Ectodermal cell (in vitro differentiated cells): ENCODE results near the gene ASXL1.
"Not testable (repeated sequence)": the region's sequence is repeated elsewhere in the genome, so short reads cannot be mapped to it uniquely, and the experiment has no call there.

Source experiments
- H3K27ac ChIP-seq: 2 replicates; pipeline ENCODE4 v1.7.0; 2013; ENCODE audit warnings: mild to moderate bottlenecking, low read depth, low read length; ENCODE audit not compliant: insufficient read depth, poor library complexity, severe bottlenecking
- H3K27me3 ChIP-seq: 2 replicates; pipeline ENCODE4 v1.7.0; 2013; ENCODE audit warnings: mild to moderate bottlenecking, low read length; ENCODE audit not compliant: insufficient read depth, control insufficient read depth, poor library complexity, severe bottlenecking
- H3K36me3 ChIP-seq: one replicate; pipeline ENCODE4 v1.7.0; 2013; ENCODE audit warnings: low read length; ENCODE audit not compliant: control insufficient read depth, insufficient read depth
- H3K4me1 ChIP-seq: one replicate; pipeline ENCODE4 v1.7.0; 2013; ENCODE audit warnings: low read length; ENCODE audit not compliant: control insufficient read depth, insufficient read depth
- H3K4me3 ChIP-seq: 2 replicates; pipeline ENCODE4 v1.7.0; 2013; ENCODE audit warnings: low read depth, low read length, control low read depth; ENCODE audit not compliant: insufficient read depth
- H3K9me3 ChIP-seq: 2 replicates; pipeline ENCODE4 v1.7.0; 2013; ENCODE audit warnings: mild to moderate bottlenecking, low read length, moderate library complexity; ENCODE audit not compliant: control insufficient read depth
- WGBS, 2 experiments: methylation state at CpG; one replicate each; pipeline ENCODE4 v1.1.7; 2013; ENCODE audit warnings: missing lambda C conversion rate in 2 of 2; 5-methylcytosine and 5-hydroxymethylcytosine counted together

ASXL1 gene

DNA sequence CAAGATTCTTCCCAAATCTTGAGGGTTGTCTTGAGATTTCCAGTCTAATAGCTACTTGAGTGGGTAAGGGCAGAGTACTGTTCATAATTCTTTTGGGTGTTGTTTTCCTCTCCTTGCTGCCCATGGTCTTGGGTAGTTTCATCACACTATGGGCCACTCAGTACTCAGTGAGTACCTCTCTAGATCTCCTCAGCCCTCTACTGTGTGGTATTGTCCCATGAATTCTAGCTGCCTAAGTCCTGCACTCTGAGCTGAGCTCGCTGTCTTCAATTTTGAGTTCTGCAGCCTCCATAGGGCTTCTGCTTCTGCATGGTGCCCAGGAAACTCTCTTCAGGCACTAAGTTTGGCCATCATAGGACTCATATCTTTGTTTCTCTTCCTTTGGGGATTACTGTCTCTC is 42.3 kb downstream of the ASXL1 start:
- no peak overlapping the region for H3K4me3 ChIP-seq
- H3K9me3 ChIP-seq = no peaks in the 10 kb centered on the region
- no peaks in the 10 kb centered on the region for H3K4me1 ChIP-seq
- H3K36me3 ChIP-seq = no peaks in the 10 kb centered on the region
- no peaks in the 10 kb centered on the region for H3K27me3 ChIP-seq
- 95 to 98% methylated on average over 1 of the region's 1 CpG for WGBS, 2 experiments
- no peak overlapping the region for H3K27ac ChIP-seq

DNA sequence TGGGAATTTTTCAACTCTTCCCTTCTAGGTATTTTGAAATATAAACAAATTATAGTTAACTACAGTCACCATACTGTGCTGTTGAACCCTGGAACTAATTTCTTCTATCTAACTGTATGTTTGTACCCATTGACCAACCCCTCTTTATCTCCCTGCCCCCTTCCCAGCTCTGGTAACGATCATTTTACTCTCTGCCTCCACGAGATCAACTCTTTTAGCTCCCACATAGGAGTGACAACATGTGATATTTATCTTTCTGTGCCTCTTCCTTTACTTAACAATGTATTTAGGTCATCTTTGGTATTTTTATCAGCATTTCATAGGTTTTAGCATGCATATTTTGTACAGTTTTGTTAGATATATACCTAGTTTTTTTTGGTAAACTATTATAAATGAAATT is 45.9 kb downstream of the ASXL1 start:
- WGBS, 2 experiments = 89 to 90% methylated on average over 2 of the region's 2 CpGs
- Histone ChIP-seq H3K27me3 (no peaks in the 10 kb centered on the region), H3K9me3 (no peaks in the 10 kb centered on the region), H3K27ac (no peak overlapping the region), H3K36me3 (no peaks in the 10 kb centered on the region), H3K4me1 (no peaks in the 10 kb centered on the region), H3K4me3 (no peak overlapping the region)

DNA sequence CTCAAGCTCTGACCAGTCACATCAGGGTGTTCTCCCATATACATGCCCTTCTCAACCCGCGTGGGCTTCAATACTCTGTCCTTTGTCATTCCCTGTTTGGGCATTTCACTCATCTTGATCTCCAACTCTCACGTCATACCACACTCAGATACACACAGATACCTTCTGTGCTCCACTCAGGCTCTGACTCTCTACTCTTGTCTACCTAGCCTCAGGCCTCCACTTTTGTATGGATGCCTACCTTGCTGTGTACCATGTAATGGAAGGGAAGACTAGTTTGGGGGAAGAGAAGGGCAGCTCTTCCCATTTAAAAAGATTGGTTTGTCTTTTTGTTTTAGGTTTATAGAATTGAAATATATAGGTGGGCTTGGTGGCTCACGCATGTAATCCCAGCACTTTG is 48.6 kb downstream of the ASXL1 start:
- no peaks in the 10 kb centered on the region for H3K27me3 ChIP-seq
- H3K36me3 ChIP-seq = no peaks in the 10 kb centered on the region
- H3K27ac ChIP-seq = no peak overlapping the region
- no peaks in the 10 kb centered on the region for H3K4me1 ChIP-seq
- 95 to 97% methylated on average over 4 of the region's 4 CpGs for WGBS, 2 experiments
- H3K4me3 ChIP-seq = no peak overlapping the region
- H3K9me3 ChIP-seq = no peaks in the 10 kb centered on the region

DNA sequence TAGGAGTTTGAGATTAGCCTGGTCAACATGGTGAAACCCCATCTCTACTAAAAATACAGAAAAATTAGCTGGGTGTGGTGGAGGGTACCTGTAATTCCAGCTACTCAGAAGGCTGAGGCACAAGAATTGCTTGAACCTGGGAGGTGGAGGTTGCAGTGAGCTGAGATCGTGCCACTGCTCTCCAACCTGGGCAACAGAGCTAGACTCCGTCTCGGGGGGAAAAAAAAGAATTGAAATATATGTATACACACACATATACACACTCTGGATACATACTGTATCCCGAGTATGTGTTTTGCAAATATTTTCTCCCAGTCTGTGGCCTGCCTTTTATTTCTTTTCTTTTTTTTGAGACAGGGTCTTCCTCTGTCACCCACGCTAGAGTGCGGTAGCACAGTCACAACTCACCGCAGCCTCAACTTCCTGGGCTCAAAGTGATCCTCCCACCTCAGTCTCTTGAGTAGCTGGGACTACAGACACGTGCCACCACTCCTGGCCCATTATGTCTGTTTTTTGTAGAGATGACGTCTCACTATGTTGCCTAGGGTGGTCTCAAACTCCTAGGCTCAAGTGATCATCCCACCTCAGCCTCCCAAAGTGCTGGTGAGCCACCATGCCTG is 49.1 kb downstream of the ASXL1 start:
- H3K4me1 ChIP-seq, H3K27me3 ChIP-seq, H3K9me3 ChIP-seq, H3K27ac ChIP-seq, H3K4me3 ChIP-seq, H3K36me3 ChIP-seq: not testable (repeated sequence)
- 92 to 96% methylated on average over 9 of the region's 9 CpGs for WGBS, 2 experiments

DNA sequence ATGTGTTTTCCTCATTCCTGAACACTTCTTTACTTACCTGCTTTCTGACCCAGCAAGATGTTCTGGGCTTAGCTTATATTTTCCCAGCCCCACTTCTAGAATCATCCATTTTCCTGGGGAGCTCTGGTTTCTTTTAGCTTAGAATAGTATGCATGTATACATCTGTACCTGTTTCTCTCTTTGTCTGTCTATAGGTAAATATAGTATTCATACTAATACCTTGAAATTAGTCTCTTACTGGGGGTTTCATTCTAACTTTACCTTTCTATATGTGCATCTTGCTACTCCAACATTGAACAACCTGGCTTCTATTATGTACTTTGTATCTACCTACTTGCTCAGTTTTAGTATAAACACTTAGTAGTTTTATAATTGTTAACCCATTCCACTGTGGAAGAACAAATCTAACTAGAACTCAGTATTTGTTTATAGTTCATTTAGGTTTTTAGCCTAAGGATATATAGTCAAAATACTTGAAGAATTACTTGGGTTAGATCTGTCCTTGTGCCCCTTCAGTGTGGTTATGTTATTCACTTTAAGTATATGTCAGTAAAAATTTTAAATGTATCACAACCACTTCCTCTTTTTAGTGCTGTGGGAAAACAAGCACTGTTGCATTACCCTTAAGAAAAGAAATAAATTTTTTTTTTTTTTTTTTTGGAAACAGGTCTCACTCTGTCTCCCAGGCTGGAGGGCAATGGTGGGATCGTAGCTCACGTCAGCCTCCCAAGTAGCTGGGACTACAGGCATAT is 54.0 kb downstream of the ASXL1 start:
- 96 to 97% methylated on average over 2 of the region's 2 CpGs for WGBS, 2 experiments
- no peaks in the 10 kb centered on the region for H3K4me1 ChIP-seq
- no peaks in the 10 kb centered on the region for H3K27me3 ChIP-seq

DNA sequence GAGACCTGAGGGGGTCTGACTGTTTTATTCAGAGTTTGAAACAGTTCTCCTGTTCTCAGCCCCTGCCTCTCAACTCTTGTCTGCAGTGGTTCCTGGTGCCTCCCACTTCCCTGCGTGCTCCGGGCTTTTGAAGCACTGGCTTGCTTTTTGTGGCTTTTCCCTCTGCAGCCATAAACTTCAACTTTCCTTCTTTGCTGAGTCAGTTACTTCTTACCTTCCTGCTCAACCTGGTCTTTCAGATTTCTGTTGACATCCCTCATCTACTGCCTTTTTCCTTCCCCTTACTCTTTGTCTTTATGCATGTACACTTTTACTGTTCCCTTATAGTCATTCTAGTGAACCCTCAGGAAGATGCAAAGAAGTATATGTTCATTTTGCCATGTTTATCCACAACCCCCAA is 57.4 kb downstream of the ASXL1 start:
- 62 to 76% methylated on average over 2 of the region's 2 CpGs for WGBS, 2 experiments
- Histone ChIP-seq H3K4me3 (no peak overlapping the region), H3K27ac (no peak overlapping the region), H3K27me3 (no peaks in the 10 kb centered on the region), H3K36me3 (no peaks in the 10 kb centered on the region), H3K9me3 (no peaks in the 10 kb centered on the region), H3K4me1 (no peaks in the 10 kb centered on the region)

More for the DNA sequence above, 54.0 kb downstream of the ASXL1 start:
- Histone ChIP-seq H3K9me3 (no peaks in the 10 kb centered on the region), H3K36me3 (no peaks in the 10 kb centered on the region), H3K4me3 (no peak overlapping the region), H3K27ac (no peak overlapping the region)

DNA sequence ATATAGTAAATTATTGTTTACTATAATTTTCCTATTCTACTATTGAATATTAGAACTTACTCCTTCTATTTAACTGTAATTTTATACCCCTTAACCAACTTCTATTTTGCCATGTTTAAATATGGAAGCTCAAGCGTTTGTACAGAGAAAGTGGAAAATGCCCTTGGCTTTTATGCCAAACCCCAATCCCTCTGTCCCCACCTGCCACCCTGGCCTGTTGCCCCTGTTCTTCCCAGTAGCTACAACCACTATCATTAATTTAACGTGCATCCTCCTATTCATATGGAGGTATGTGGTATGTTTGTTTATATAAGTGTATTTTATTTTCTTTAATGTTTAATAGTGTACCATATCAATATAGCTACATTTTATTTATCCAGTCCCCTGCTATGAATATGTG is 58.1 kb downstream of the ASXL1 start:
- Histone ChIP-seq H3K27me3 (no peaks in the 10 kb centered on the region), H3K9me3 (no peaks in the 10 kb centered on the region), H3K4me3 (no peak overlapping the region), H3K27ac (no peak overlapping the region), H3K4me1 (no peaks in the 10 kb centered on the region), H3K36me3 (no peaks in the 10 kb centered on the region)
- 96 to 100% methylated on average over 1 of the region's 2 CpGs for WGBS, 2 experiments

DNA sequence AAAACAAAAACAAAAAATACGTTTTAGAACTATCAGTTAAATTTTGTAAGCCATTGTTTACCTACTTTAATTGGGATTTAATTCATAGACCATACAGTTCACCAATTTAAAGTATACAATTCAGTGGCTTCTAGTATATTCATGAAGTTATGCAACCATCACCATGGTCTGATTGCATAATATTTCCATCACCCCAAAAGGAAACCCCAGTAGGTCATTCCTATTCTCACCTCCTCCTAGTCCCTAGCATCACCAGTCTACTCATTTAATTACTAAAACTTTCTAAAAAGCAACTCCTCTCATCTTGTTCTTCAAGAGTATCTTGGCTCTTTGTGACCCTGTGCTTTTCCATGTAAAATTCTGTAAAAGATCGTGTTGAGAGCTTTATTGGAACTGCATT is 60.2 kb downstream of the ASXL1 start:
- WGBS, 2 experiments = 91 to 100% methylated on average over 2 of the region's 2 CpGs
- Histone ChIP-seq H3K4me1 (no peaks in the 10 kb centered on the region), H3K9me3 (no peaks in the 10 kb centered on the region), H3K27ac (no peak overlapping the region), H3K4me3 (no peak overlapping the region), H3K36me3 (no peaks in the 10 kb centered on the region), H3K27me3 (no peaks in the 10 kb centered on the region)

DNA sequence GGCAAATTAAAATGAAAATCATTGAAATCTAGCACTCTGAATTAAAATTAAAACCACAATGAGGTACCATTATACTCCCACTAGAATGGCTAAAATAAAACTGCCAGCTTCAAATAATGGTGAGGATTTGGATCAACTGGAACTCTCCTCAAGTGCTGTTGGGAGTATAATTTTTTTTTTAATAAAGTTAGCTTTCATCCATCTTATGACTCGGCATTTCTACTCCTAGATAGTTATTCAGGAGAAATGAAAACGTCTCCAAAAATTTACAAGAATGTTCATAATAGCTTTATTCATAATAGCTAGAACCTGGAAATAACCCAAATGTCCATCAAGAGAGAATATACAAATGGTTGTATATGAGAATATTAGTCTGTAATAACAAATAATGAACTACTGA is 63.2 kb downstream of the ASXL1 start:
- Histone ChIP-seq H3K27me3 (no peaks in the 10 kb centered on the region), H3K36me3 (no peaks in the 10 kb centered on the region), H3K9me3 (no peaks in the 10 kb centered on the region), H3K4me1 (no peaks in the 10 kb centered on the region), H3K27ac (no peak overlapping the region), H3K4me3 (no peak overlapping the region)
- WGBS, 2 experiments = no CpG with 5 or more reads among the region's 2 CpGs

DNA sequence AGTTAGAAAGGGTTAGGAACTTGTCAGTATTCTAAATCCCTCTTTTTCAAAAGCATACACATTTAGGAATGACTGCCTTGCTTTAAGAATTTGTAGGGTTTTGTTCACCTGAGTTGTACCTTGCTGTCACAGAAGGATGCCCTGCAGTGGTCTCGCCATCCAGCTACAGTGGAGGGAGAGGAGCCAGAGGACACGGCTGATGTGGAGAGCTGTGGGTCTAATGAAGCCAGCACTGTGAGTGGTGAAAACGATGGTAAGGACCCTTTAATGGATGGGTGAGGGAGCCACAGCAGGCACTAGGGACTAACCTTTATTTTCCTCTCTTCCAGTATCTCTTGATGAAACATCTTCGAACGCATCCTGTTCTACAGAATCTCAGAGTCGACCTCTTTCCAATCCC is 69.9 kb downstream of the ASXL1 start:
- Histone ChIP-seq H3K27me3 (no peaks in the 10 kb centered on the region), H3K9me3 (no peaks in the 10 kb centered on the region), H3K27ac (no peak overlapping the region), H3K4me3 (no peak overlapping the region), H3K36me3 (peaks cover 51% of the 10 kb centered on the region), H3K4me1 (no peaks in the 10 kb centered on the region)
- WGBS, 2 experiments = 96 to 97% methylated on average over 6 of the region's 6 CpGs
